HG03457 (cell line): ENCODE measurements around the gene ATP7B.
A peak's percentile ranks its signal among the peaks of the same experiment; 100 is the strongest.
"Not testable (repeated sequence)": the region's sequence is repeated elsewhere in the genome, so short reads cannot be mapped to it uniquely, and the experiment has no call there.

Source experiments
- ATAC-seq: cut with Tn5 transposase; IDR thresholded peaks from one replicate; pipeline ENCODE4 v1.9.1; 2021; ENCODE audit warnings: moderate number of reproducible peaks; ENCODE audit not compliant: unreplicated experiment

The ATP7B gene

DNA sequence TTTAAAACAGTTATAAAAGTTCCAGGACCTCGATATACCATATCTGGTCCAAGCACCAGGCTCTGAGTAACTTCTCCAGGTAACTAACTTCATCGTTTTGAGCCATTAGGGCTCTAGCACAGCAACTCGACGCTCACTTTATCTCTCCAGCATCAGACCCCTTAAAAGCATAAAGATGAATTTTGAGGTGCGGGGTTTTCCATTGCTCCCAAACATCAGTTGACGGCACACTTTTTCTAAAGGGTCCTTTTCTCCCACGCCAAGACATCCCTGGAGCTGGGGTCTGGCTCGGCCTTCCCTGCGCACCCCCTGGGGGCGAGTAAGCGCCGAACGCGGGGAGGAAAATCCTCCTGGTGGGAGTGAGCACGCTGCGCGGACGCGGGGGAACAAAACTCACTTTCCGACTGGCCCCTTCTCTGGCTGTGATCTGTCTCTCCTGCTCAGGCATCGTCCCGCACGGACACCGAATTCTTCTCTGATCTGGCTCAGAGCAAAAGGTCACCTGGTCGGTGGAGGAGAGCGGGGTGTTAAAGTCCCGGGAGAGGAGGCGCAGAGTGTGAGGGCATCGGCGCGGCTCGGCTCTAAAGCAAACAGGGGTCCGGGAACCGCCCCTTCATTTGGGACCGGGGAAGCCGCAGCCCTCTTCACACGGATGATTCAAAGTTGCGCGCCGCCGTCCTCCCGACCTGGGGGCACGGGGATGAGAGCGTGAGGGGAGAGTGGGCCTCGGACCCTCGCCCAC, at the start of gene ATP7B:
Gene ATP7B, minus strand, starts transcription at position 561 of the 742 bp plus-strand sequence. Its CDS starts 113 bp downstream, at position 448.
- no peak for ATAC-seq

DNA sequence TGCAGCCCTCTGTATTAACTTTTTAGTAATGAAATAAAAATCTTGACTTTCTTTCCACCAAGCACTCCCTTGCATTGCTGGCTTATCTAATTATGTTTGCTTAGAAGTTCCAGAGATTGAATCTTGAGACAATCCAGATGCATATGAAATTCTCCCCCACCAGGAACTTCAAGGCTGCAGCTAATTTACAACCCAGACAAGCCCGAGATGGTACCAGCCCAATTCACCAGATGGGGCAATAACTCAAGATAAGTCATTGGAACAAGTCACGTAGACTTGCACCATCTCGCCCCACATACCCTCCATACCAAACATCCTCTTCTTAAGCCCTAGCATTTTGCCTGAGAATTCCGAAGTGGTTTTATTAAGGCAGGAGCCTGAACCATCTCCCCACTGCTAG, 42.2 kb upstream of the ATP7B start:
- ATAC-seq: no peak

DNA sequence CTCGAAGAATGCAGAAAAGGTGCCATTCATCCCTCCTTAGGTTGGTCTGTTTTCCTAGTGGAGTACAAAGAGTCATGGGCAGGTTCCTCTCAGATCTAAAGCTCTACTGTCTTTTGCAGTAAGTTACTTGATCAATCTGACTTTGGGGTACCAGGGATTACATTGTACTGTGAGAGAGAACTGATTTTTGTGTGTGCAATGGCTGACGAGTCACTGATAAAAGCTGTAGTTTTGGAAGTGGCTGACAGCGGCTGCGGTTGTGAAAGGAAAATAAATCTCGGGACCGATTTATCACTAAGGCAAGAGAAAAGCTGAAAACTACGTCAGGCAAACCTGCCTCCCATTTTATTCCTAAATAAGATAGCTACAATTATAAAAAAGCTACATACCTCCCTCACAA, 40.1 kb upstream of the ATP7B start:
- no peak for ATAC-seq

DNA sequence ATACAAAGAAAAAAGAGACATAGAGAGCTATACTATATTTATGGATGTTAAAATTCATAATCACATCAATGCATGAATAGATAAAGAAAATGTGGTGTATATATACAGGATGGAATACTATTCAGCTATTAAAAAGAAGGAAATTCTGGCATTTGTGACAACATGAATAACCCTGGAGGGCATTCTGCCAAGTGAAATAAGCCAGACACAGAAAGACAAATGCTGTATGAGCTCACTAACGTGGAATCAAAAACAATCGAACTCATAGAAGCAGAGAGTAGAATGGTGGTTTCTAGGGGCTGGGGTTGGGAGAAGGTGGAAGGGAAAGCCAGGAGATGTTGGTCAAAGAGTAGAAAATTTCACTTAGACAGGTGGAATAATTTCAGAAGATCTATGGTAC, 37.3 kb upstream of the ATP7B start:
- ATAC-seq: no peak

DNA sequence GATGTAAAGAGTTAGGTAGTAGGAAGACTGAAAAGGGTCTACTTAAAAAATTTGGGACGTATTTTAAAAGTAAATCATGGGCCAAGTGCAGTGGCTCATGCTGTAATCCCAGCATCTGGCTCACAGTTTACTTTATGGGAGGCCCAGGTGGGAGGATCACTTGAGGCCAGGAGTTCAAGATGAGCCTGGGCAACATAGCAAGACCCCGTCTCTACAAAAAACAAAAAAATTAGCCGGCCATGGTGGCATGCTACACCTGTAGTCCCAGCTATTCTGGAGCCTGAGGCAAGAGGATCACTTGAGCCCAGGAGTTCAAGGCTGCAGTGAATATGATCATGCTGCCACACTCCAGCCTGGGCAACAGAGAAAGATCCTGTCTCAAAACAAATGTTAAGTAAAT, 36.2 kb upstream of the ATP7B start:
- no peak for ATAC-seq

DNA sequence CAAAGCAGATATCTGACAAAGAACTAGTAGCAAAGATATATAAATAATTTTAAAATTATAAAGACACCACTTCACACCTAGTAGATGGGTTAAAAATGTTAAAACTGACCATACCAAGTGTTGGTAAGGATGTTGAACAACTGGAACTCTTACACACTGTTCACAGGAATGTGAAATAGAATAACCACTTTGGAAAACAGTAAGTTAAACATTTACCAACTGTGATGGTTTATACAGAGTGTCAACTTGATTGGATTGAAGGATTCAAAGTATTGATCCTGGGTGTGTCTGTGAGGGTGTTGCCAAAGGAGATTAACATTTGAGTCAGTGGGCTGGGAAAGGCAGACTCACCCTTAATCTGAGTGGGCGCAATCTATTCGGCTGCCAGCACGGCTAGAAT, 32.4 kb upstream of the ATP7B start:
- no peak for ATAC-seq

DNA sequence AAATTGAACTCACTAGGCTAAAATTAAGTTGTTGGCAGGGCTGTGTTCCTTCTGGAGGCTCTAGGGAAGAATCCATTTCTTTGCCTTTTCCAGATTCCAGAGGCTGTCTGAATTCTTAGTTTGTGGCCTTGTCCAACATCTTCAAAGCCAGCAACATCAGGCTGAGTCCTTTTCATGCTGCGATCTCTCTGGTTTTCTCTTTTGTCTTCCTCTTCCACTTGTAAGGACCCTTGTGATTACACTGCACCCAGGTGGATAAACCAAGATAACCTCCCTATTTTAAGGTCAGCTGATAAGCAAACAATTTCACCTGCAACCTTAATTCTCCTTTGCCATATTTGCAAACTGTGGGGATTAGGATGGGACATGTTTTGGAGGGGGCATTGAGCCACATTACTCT, 24.8 kb upstream of the ATP7B start:
- ATAC-seq: no peak

DNA sequence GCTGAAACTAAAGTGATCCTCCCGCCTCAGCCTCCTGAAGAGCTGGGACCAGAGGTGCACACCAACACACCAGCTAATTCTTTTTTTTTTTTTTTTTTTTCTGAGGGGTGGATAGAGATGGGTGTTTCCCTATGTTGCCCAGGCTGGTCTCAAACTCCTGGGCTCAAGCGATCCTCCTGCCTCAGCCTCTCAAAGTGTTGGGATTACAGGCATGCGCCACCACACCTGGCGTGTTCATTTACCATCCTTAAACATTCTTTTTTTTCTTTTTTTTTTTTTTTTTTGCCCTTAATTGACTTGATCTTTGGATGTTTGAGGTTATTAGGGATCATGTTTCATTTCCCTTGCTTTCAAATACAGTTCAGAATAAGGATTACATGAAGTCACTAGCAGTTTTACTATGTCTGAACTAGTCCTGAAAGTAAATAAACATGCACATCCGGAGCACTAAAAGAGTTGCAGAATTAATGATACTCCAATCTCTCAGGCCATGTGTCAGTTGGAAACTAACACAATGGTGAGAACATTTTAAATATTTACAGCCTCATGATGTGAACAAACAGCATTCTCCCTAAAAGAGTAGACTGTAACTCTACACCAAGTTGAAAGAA, 23.5 kb upstream of the ATP7B start:
- no peak for ATAC-seq

DNA sequence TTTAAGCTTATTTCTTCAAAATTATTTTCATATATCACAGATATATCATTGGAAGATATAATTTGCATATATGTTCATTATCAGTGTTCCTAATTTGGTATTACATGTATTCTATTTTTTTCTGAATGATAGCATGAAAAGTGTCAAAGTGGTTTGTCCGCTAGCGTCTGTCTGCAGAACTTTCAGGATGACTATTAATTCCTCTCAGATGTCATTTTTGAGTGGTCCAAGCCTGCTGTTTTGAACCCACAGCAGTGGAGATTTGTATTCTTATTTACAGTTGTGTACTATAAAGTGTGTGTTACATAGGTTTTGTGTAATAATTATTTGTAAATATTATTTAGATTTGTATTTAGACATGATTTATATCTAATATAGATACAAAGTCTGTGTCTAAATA, 21.8 kb upstream of the ATP7B start:
- no peak for ATAC-seq

DNA sequence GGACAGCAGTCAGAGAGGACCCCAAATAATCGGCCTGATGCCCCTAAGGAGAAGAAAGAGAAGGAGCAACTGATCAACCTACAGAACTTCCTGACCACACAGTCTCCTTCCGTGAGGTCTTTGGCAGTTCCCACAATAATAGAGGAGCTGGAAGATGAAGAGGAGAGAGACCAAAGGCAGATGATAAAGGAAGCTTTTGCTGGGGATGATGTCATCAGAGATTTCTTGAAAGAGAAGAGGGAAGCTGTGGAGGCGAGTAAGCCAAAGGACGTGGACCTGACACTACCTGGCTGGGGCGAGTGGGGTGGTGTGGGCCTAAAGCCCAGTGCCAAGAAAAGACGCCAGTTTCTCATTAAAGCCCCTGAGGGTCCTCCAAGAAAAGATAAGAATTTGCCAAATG, 19.2 kb upstream of the ATP7B start:
- ATAC-seq: not testable (repeated sequence)

DNA sequence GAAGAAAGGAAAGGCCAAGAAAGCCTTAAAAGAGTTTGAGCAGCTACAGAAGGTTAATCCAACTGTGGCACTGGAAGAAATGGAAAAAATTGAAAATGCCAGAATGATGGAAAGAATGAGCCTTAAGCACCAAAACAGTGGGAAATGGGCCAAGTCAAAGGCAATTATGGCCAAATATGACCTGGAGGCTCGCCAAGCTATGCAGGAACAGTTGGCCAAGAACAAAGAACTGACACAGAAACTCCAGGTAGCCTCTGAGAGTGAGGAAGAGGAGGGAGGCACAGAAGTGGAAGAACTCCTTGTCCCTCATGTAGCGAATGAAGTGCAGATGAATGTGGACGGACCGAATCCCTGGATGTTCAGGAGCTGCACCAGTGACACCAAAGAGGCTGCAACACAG, 18.3 kb upstream of the ATP7B start:
- no peak for ATAC-seq

DNA sequence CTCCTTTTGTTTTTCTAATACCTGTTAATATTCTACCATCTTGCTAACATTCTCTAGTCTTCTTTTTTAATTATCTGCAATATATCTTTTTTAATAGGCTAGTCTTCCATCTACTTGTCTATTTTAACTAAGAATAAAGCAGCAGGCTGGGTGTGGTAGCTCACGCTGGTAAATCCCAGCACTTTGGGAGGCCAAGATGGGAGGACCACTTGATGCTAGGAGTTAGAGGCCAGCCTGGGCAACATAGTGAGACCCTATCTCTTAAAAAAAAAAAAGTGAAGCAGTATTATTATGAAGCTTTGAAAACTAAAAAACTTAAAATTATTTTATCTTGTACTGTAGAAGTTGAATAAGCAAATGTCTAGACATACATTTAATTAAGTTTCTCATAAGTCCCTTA, 16.6 kb upstream of the ATP7B start:
- ATAC-seq: no peak

DNA sequence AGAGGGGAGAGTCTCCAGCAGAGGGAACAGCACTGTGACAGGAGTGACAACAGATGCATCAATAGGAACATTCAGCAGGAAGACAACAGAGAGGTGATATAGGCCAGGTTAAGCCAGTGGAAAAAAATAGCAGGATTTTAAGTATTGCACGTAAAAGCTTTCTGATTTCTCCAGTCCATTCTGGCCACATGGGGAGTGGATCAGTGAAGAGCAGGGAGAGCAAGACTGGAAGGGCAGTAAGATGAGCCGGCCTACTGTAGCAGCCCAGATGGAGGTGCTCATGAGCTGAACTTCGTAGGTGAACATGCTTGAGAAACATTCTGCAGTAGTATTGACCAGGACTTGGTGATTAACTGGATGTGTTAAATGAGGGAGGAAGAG, 15.0 kb upstream of the ATP7B start:
- ATAC-seq: no peak

DNA sequence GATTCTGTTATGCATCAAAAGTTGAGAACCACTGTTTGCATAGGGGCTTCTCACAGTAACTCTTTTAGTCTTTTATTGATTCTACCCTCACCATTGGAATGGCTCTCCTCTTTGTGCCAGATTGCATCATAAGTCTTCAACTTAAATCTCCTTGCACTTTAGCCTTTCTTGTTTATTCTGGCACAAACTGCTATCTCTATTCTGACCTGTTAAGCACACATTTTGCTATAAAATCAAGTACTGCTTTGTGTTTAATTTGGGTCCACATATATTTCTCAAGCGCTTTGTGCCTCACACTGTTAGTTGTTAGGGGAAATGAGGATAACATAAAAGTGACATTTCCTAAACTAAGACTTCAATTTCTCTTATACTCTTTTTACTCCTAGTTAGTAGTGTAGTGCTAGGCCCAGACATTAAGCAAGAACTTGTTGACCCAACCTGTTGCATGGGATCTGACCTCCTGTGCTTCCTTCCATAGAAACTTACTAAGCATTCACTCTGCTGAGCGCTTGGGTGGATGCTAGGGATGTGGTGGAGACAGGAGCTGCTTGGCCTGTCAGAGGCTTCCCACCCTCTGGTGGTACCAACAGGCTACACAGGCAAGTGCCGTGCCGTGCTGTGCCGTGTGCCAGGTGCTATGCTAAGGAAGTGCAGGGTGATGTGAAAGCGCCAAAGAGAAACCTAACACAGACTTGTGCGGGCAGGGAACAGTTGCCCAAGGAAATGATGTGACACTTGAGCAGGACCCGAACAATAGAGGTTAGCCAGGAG, 14.4 kb upstream of the ATP7B start:
- no peak for ATAC-seq

DNA sequence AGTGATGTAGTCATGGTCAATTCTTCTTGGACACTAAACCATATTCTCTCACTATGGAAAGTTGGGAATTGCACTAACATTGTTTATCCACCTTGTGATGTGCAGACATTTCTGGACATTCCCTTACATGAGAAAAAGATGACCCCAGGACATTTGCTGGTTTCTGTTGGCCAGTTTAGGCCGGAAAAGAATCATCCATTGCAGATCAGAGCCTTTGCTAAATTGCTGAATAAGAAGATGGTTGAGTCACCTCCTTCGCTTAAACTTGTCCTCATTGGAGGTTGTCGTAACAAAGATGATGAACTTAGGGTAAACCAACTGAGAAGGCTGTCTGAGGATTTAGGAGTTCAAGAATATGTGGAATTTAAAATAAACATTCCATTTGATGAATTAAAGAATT, 13.2 kb upstream of the ATP7B start, which contains the start of gene UTP14C:
Gene UTP14C, plus strand, starts transcription at position 211 of the 400 bp plus-strand sequence. CDS start 4,114 bp downstream, outside the sequence.
- no peak for ATAC-seq

DNA sequence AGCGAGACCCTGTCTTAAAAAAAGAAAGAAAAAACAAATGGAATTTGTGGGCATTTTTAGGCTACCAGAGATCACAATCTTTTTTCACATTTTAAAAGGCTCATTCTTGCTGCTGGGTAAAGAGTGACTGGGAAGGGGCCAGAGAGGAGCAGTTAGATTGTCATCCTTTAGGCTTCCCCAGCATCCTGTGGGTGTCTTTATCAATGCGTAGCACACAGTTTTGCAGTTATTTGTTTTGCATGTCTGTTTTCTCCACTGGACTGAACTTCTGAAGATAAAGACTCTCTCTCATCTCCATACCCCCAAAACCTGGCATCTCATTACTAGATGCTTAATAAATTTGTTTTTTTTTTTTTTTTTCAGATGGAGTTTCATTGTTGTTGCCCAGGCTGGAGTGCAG, 11.1 kb upstream of the ATP7B start:
- ATAC-seq: no peak

DNA sequence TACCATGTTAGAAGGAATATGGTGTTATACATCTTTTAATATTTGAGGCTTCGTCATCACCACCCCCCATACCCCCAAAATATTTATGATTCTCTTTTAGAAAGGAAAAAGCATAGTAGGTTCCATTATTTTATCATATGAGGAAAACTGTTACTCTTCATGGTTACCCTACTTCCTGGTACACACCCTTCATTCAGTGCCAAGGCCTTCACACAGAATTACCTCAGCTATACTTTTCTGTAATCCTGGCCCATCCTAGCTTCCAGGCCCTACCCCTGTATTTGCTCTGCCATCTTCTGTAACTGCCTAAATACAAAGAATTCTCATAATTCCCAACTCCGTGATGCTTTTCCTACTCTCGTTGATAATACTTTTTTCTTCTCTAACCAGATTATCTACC, 8.9 kb upstream of the ATP7B start:
- ATAC-seq: no peak

DNA sequence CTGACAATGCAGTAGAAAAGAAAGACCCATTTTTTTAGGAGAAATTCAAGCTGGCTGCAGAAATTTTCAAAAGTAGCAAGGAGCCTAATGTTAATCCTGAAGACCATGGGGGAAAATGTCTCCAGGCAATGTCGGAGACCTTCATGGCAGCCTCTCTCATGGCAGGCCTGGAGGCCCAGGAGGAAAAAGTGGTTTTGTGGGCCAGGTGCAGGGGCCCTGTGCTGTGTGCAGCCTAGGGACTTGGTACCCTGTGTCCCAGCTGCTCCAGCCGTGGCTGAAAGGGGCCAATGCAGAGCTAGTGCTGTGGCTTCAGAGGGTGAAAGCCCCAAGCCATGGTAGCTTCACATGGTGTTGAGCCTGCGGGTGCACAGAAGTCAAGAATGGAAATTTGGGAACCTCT, 5.0 kb upstream of the ATP7B start:
- no peak for ATAC-seq

DNA sequence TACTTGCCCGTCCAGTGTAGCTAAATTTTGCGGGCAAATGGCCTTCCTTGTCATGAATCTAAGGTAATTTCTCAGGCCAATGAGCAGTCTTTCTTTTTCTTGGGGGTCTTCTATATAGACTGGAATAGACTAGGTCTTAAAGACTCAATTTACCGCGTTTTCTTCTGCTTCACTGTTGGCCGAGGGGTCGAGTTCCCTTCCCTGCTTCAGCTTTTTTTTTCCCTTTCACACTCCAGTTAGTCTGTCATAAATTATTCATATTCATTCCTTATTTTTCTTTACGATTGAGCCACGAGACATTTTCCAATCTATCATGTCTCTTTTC, 1.2 kb upstream of the ATP7B start:
- no peak for ATAC-seq

DNA sequence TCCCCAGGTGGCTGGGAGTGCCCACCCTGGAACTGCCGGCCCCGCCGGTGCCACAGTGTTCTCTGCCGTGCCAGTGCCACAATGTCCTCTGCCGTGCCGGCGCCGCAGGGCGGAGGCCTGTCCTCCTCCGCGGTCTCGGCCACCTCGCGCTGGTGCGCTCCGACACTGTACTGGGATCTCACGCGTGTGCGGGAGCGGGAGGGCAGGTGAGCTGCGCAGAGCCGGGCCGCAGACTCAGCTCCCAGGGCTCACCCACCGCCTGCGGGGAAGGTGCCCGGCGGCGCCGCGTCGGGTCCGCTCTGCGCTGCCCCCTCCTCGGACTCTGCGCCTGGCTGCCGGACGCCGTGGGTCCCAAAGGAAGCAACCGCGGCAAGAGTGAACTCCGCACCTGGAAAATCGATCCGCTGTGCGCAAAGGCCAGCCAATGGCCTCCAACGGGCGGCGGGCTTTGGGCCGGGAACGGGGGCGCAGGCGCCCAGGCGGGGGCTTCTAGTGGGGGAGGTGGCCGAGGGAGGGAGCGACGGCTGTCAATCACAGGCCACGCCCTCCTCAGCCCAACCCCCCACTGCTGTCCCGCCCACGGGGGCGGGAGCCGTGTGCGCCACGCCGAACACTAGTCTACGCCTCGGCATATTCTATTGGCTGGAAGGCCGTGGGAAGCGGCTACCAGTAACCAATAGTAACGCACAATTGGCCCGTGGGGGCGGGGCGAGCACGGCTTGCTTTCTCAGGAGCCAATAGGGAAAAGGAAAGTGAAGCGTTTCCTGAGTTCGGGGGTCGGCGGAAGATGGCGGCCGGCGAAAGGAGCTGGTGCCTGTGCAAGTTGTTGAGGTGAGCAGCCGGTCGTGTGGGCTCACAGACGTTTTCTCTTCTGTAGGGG, 622 bp upstream of the ATP7B start, which contains the start of gene ALG11:
Gene ALG11, plus strand, starts transcription at position 767 of the 880 bp plus-strand sequence. Its CDS starts 21 bp downstream, at position 788.
- ATAC-seq: peak; percentile 99

DNA sequence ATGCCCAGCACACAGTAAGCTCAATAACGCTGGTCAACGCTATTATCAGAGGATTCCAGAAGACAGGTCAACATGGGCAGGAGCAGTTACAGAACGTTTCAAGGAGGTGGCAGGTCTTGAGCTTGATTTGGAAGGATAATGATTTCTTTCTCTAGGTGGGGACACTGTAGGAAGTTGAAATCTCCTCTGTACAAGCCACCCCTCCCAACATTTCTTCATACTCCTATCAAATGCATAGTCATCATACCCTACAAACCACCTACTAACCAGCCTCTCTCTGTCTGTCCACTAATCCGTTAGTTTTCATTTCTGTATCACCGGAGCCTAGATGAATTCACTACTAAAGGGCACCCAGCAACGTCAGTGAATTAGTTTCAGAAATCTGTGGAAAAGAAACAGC, 1.3 kb downstream of the ATP7B start:
- no peak for ATAC-seq
